Mesenchymal stem cell (in vitro differentiated cells and primary cell): ENCODE results near the gene TMEM107.

ENCODE experiments used
- DNase-seq: peaks from one replicate; pipeline ENCODE4 v3.0.0-alpha.2; 2013
- H2AFZ ChIP-seq: one replicate; pipeline ENCODE4 v1.6.1; 2013; ENCODE audit warnings: low read depth, mild to moderate bottlenecking, control low read depth, inconsistent platforms, low read length, moderate library complexity
- H2AK5ac ChIP-seq: 2 replicates; pipeline ENCODE4 v1.6.1; 2013; ENCODE audit warnings: low read length, moderate library complexity, mild to moderate bottlenecking, inconsistent platforms; ENCODE audit not compliant: severe bottlenecking
- H2BK120ac ChIP-seq: one replicate; pipeline ENCODE4 v1.6.1; 2013; ENCODE audit warnings: low read depth, mild to moderate bottlenecking, inconsistent platforms, low read length, moderate library complexity
- H2BK12ac ChIP-seq, 2 experiments: one replicate each; pipeline ENCODE4 v1.6.1; 2013; ENCODE audit warnings: inconsistent platforms in 2 of 2, low read length in 2 of 2, mild to moderate bottlenecking in 2 of 2, moderate library complexity in 2 of 2, control low read depth in 1 of 2
- H2BK15ac ChIP-seq: one replicate; pipeline ENCODE4 v1.6.1; 2013; ENCODE audit warnings: mild to moderate bottlenecking, low read depth, inconsistent platforms; ENCODE audit not compliant: poor library complexity, severe bottlenecking
- H2BK5ac ChIP-seq: 2 replicates; pipeline ENCODE4 v1.6.1; 2013; ENCODE audit warnings: low read depth, mild to moderate bottlenecking, low read length, control low read depth, inconsistent platforms; ENCODE audit not compliant: poor library complexity, severe bottlenecking
- H3K14ac ChIP-seq, 2 experiments: one replicate each; pipeline ENCODE4 v1.6.1; 2013; ENCODE audit warnings: inconsistent platforms in 2 of 2, low read length in 2 of 2, control low read depth in 1 of 2, mild to moderate bottlenecking in 1 of 2, moderate library complexity in 1 of 2
- H3K18ac ChIP-seq, 2 experiments: one replicate each; pipeline ENCODE4 v1.6.1; 2013; ENCODE audit warnings: inconsistent platforms in 2 of 2, low read length in 2 of 2, control low read depth in 1 of 2, low read depth in 1 of 2, mild to moderate bottlenecking in 1 of 2
- H3K23ac ChIP-seq, 2 experiments: one replicate each; pipeline ENCODE4 v1.6.1; 2013; ENCODE audit warnings: inconsistent platforms in 2 of 2, low read length in 2 of 2, mild to moderate bottlenecking in 2 of 2, moderate library complexity in 2 of 2, control low read depth in 1 of 2
- H3K27ac ChIP-seq: 2 replicates; pipeline ENCODE4 v1.5.1; 2013; ENCODE audit warnings: mild to moderate bottlenecking, moderate library complexity, low read length, control low read depth, inconsistent platforms; ENCODE audit not compliant: poor library complexity, severe bottlenecking
- H3K27me3 ChIP-seq, 2 experiments: 2 replicates each; pipeline versions ENCODE4 v1.6.1 to v1.7.0; 2013; ENCODE audit warnings: low read length in 2 of 2, mild to moderate bottlenecking in 2 of 2, moderate library complexity in 2 of 2, control low read depth in 1 of 2, inconsistent platforms in 1 of 2; ENCODE audit not compliant: control insufficient read depth in 1 of 2, insufficient read depth in 1 of 2
- H3K36me3 ChIP-seq, 2 experiments: 2 replicates each; pipeline versions ENCODE4 v1.6.1 to v1.7.0; 2013; ENCODE audit warnings: low read length in 2 of 2, control low read depth in 1 of 2, inconsistent platforms in 1 of 2, low read depth in 1 of 2, mild to moderate bottlenecking in 1 of 2; ENCODE audit not compliant: insufficient read depth in 2 of 2, control insufficient read depth in 1 of 2
- H3K4ac ChIP-seq, 2 experiments: one replicate each; pipeline ENCODE4 v1.6.1; 2013; ENCODE audit warnings: inconsistent platforms in 2 of 2, low read length in 2 of 2, mild to moderate bottlenecking in 2 of 2, moderate library complexity in 2 of 2, control low read depth in 1 of 2, low read depth in 1 of 2
- H3K4me1 ChIP-seq: 2 replicates; pipeline ENCODE4 v1.6.1; 2013; ENCODE audit warnings: low read depth, low read length, control low read depth; ENCODE audit not compliant: control insufficient read depth, insufficient read depth
- H3K4me2 ChIP-seq: 2 replicates; pipeline ENCODE4 v1.6.1; 2013; ENCODE audit warnings: low read length, mild to moderate bottlenecking, inconsistent platforms; ENCODE audit not compliant: poor library complexity, severe bottlenecking
- H3K4me3 ChIP-seq, 2 experiments: 2 replicates each; pipeline versions ENCODE4 v1.5.1 to v1.7.0; 2013; ENCODE audit warnings: low read length in 2 of 2, mild to moderate bottlenecking in 2 of 2, control low read depth in 1 of 2, low read depth in 1 of 2; ENCODE audit not compliant: insufficient read depth in 1 of 2
- H3K79me1 ChIP-seq: replicated peaks from 2 replicates; pipeline ENCODE4 v1.6.1; 2013; ENCODE audit warnings: mild to moderate bottlenecking, control low read depth, low read length, inconsistent platforms; ENCODE audit not compliant: poor library complexity, severe bottlenecking
- H3K9ac ChIP-seq: 2 replicates; pipeline ENCODE4 v1.7.0; 2013; ENCODE audit warnings: mild to moderate bottlenecking, low read length, moderate library complexity
- H3K9me3 ChIP-seq: 2 replicates; pipeline ENCODE4 v1.7.0; 2013; ENCODE audit warnings: mild to moderate bottlenecking, low read length; ENCODE audit not compliant: control insufficient read depth
- H4K8ac ChIP-seq: one replicate; pipeline ENCODE4 v1.6.1; 2013; ENCODE audit warnings: inconsistent platforms, mild to moderate bottlenecking, low read length, moderate library complexity
- H4K91ac ChIP-seq: one replicate; pipeline ENCODE4 v1.6.1; 2013; ENCODE audit warnings: mild to moderate bottlenecking, low read length, inconsistent platforms
- WGBS: methylation state at CpG from one replicate; pipeline ENCODE4 v1.1.7; 2013; ENCODE audit warnings: mixed read lengths; 5-methylcytosine and 5-hydroxymethylcytosine counted together

Gene TMEM107

DNA sequence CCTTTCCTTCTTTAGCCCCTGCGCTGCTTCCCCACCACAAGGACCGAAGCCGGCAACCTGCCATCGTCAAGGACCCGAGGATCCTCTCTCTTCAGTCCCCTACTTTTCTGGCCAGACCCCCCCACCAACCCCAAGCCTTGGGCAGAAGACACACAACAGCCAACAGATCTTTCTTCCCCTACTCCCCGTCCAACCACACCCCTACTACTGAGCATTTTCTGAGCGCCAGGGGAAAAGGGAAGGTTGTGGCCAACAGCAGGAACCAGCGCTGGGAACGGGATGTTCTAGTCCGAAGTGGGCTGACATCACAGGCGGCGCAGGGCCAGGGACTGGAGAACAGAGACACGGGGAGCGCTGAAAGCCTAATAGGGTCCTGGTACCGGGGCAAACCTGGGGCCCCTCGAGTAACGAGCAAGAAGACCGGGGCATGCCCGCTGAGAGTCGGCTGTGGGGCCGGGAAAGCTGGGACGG lies 24.5 kb downstream of the TMEM107 start:
- H4K8ac ChIP-seq = peak overlapping the region; percentile 68
- peak overlapping the region; percentile 50 to 93 for H2BK12ac ChIP-seq
- H3K27ac ChIP-seq = peak overlapping the region; percentile 75
- peaks cover 35 to 41% of the 10 kb centered on the region in 2 experiments for H3K36me3 ChIP-seq
- peaks cover 43% of the 10 kb centered on the region for H3K79me1 ChIP-seq
- H2BK120ac ChIP-seq = peak overlapping the region; percentile 76
- H3K14ac ChIP-seq = peak overlapping the region; percentile 45 to 96
- peak overlapping the region; percentile 93 for H4K91ac ChIP-seq
- H3K4me1 ChIP-seq = peaks cover 44% of the 10 kb centered on the region
- peak overlapping the region; percentile 95 for H3K4me2 ChIP-seq
- no peaks in the 10 kb centered on the region for H3K9me3 ChIP-seq
- H3K23ac ChIP-seq = peak overlapping the region in 1 of 2 experiments; percentile 96
- H3K4ac ChIP-seq = peak overlapping the region; percentile 81 to 88
- H3K18ac ChIP-seq = peak overlapping the region; percentile 96 to 98
- no peak overlapping the region for H2AK5ac ChIP-seq
- peak overlapping the region; percentile 98 for H3K9ac ChIP-seq
- peak overlapping the region; percentile 96 for H2BK15ac ChIP-seq
- WGBS = under 1% methylated on average over 22 of the region's 22 CpGs
- no peaks in the 10 kb centered on the region for H3K27me3 ChIP-seq
- peak overlapping the region; percentile 84 to 86 for H3K4me3 ChIP-seq
- no peak for DNase-seq
- no peak overlapping the region for H2AFZ ChIP-seq
- no peak overlapping the region for H2BK5ac ChIP-seq

DNA sequence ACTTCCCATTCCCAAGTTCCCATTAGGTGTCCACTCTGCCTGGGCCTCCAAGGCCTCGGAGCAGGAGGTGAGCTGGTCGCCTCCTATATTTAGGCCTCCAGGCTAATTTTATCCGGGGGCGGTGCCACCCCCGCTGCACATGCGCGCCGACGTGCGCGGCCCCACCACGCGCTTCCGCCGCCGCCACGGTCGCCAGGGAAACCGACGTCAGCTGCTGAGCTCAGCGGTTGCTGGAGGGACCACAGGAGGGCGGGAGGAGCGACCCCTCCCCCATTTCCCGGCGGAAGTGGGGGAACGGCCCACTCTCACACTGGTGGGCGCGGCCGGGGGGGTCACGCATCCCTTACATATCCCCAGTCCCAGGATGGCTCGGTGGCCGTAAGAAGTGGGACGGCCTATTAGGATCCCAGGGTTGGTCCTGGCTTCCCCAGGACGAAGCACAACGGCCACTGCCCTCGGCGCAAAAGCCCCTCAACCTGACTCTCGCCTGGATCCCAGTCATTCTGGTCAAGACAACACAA lies 25.0 kb downstream of the TMEM107 start:
- Histone ChIP-seq H3K4me3 (peak overlapping the region; percentile 84 to 86), H3K27ac (peak overlapping the region; percentile 75), H3K18ac (peak overlapping the region; percentile 82 to 96), H3K9ac (peak overlapping the region; percentile 98), H2AFZ (no peak overlapping the region), H3K79me1 (peaks cover 45% of the 10 kb centered on the region), H3K23ac (no peak overlapping the region), H2BK15ac (peak overlapping the region; percentile 96), H3K4ac (peak overlapping the region; percentile 41 to 81), H2AK5ac (no peak overlapping the region), H2BK120ac (peak overlapping the region; percentile 56), H4K8ac (peak overlapping the region; percentile 68), H3K14ac (peak overlapping the region in 1 of 2 experiments; percentile 81), H3K27me3 (no peaks in the 10 kb centered on the region), H3K9me3 (no peaks in the 10 kb centered on the region), H2BK5ac (no peak overlapping the region), H3K4me2 (peak overlapping the region; percentile 95), H3K4me1 (peaks cover 44% of the 10 kb centered on the region), H4K91ac (peak overlapping the region; percentile 77), H2BK12ac (peak overlapping the region; percentile 50 to 93), H3K36me3 (peaks cover 40 to 46% of the 10 kb centered on the region in 2 experiments)
- WGBS = under 1% methylated on average over 38 of the region's 38 CpGs
- peak; percentile 97 for DNase-seq

DNA sequence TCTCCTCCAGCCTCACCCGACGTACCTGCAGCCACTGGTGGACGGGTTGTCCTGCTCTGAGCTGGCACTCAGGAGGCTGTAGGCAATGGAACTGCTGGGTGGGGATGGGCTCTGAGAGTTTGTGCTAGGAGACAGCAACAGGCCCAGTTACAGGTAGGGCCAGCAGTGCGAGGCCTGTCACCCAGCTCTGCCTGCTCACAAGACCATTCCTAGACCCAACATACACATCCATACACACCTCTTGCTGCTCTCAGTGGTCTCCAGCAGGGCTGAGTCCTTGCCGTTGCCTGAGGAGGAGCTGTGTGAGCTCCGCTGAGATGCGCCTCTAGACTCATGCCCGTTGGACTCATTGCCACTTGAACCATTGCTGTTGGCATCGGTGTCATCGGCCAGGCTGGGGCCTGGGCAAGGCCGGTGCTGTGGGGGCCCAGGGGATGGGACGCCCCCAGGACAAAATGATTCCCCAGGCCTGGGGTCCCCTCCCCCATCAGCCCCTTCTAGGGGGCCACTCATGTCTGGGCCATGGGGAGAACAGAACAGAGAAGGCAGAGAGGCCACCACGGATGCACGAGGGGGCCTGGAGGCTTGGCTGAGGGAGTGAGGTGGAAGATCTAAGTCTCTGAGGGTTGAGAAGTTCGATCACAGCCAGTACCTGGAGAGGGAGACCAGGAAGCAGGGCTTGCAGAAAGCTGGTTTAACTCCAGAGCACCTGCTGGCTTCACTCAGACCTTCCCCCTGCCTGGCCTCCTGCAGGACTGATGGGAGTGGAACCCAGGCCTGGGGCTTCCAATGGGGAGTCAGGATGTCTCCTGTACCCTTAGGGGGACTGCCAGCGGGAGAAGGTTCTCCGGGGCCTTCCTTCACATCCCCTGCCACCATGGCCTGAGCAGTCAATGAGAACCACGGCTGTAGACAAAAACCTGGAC lies 25.7 kb downstream of the TMEM107 start:
- 88% methylated on average over 16 of the region's 18 CpGs for WGBS
- Histone ChIP-seq H4K91ac (no peak overlapping the region), H3K27me3 (no peaks in the 10 kb centered on the region), H3K36me3 (peaks cover 47 to 53% of the 10 kb centered on the region in 2 experiments), H3K9ac (peak overlapping the region; percentile 98), H2AFZ (no peak overlapping the region), H2BK15ac (peak overlapping the region; percentile 8), H4K8ac (no peak overlapping the region), H3K14ac (no peak overlapping the region), H3K9me3 (no peaks in the 10 kb centered on the region), H3K4me1 (peaks cover 40% of the 10 kb centered on the region), H3K27ac (peak overlapping the region; percentile 4), H2BK12ac (no peak overlapping the region), H2BK5ac (no peak overlapping the region), H2BK120ac (no peak overlapping the region), H3K79me1 (peaks cover 42% of the 10 kb centered on the region), H3K4me3 (peak overlapping the region in 1 of 2 experiments; percentile 86), H2AK5ac (no peak overlapping the region), H3K23ac (no peak overlapping the region), H3K4me2 (peak overlapping the region; percentile 95), H3K4ac (peak overlapping the region in 1 of 2 experiments; percentile 57), H3K18ac (no peak overlapping the region)
- no peak for DNase-seq
